IMR-90 (cell line): Measurements from ENCODE around the gene CDC26. TPM values are rescaled to one million over a fixed set of nuclear protein-coding genes. Genes with fewer than 3 reads are reported as not detected.

Experiments used
- NFE2L2 ChIP-seq: fragments of 150-350 bp; IDR thresholded peaks from 2 replicates; pipeline ENCODE4 v1.6.1; 2016; ENCODE audit warnings: low read depth, mild to moderate bottlenecking, low read length
- polyA plus RNA-seq, 3 experiments: library from polyadenylated mRNA; depleted of rRNA; stranded (reverse); fragments of >200 nt; gene quantifications; 2 replicates each; pipeline ENCODE4 v1.2.3, GENCODE V29; 2012; ENCODE audit warnings: low replicate concordance in 1 of 3
- total RNA-seq: library from RNA; depleted of rRNA; stranded (reverse); fragments of >200 nt; gene quantifications from 2 replicates; pipeline ENCODE4 v1.2.3, GENCODE V29; 2012; rRNA removed

The CDC26 gene
- total and polyA plus RNA-seq, 2 of the 4 experiments (the other 2 are of a cell fraction), result 16.5 to 32.7 TPM

- TF ChIP-seq NFE2L2, result no peak
Observed at GRCh38 chr9:113219186-113219936, 56.0 kb downstream of the CDC26 start (continued).

Other genes starting within 250 kb of the CDC26 start
- 3.6 and 4.4 TPM in 2 replicates for gene ZFP37, start 218.8 kb downstream of the CDC26 start, total RNA-seq
- gene ZFP37, start 218.8 kb downstream of the CDC26 start, polyA plus RNA-seq (2012; rRNA removed), result 0.75 and 0.84 TPM in 2 replicates
- 5.8 and 7.2 TPM in 2 replicates for gene SLC31A2, start 124.6 kb downstream of the CDC26 start, total RNA-seq
- 5.1 and 6.3 TPM in 2 replicates for gene SLC31A2, start 124.6 kb downstream of the CDC26 start, polyA plus RNA-seq (2012; rRNA removed)
- gene FKBP15, start 54.3 kb downstream of the CDC26 start, total RNA-seq, result 25.5 and 25.6 TPM in 2 replicates
- gene FKBP15, start 54.3 kb downstream of the CDC26 start, polyA plus RNA-seq (2012; rRNA removed), result 20.1 and 20.4 TPM in 2 replicates
- gene SLC31A1, start 54.0 kb downstream of the CDC26 start, total RNA-seq, result 23.3 and 27.5 TPM in 2 replicates
- 16.4 and 17.9 TPM in 2 replicates for gene SLC31A1, start 54.0 kb downstream of the CDC26 start, polyA plus RNA-seq (2012; rRNA removed)
- 32.5 and 38.0 TPM in 2 replicates for gene PRPF4, start 86 bp upstream of the CDC26 start, total RNA-seq
- gene PRPF4, start 86 bp upstream of the CDC26 start, polyA plus RNA-seq (2012; rRNA removed), result 20.7 and 21.4 TPM in 2 replicates
- gene RNF183, start 27.8 kb upstream of the CDC26 start, total RNA-seq, result not detected in 2 replicates
- not detected in 2 replicates for gene RNF183, start 27.8 kb upstream of the CDC26 start, polyA plus RNA-seq (2012; rRNA removed)
- gene WDR31, start 64.7 kb upstream of the CDC26 start, total RNA-seq, result 0.28 and 0.36 TPM in 2 replicates
- gene WDR31, start 64.7 kb upstream of the CDC26 start, polyA plus RNA-seq (2012; rRNA removed), result 0.19 and 0.29 TPM in 2 replicates
- not detected in 2 replicates for gene BSPRY, start 74.0 kb upstream of the CDC26 start, total RNA-seq
- gene BSPRY, start 74.0 kb upstream of the CDC26 start, polyA plus RNA-seq (2012; rRNA removed), result not detected in 2 replicates
- 6.9 and 7.0 TPM in 2 replicates for gene HDHD3, start 101.4 kb upstream of the CDC26 start, total RNA-seq
- gene HDHD3, start 101.4 kb upstream of the CDC26 start, polyA plus RNA-seq (2012; rRNA removed), result 8.6 and 9.4 TPM in 2 replicates
- gene ALAD, start 125.7 kb upstream of the CDC26 start, total RNA-seq, result 10.3 and 11.1 TPM in 2 replicates
- 14.9 and 15.6 TPM in 2 replicates for gene ALAD, start 125.7 kb upstream of the CDC26 start, polyA plus RNA-seq (2012; rRNA removed)
- gene POLE3, start 135.1 kb upstream of the CDC26 start, total RNA-seq, result 43.0 and 48.3 TPM in 2 replicates
- 33.4 and 34.8 TPM in 2 replicates for gene POLE3, start 135.1 kb upstream of the CDC26 start, polyA plus RNA-seq (2012; rRNA removed)
- gene C9orf43, start 135.2 kb upstream of the CDC26 start, total RNA-seq, result 0.28 and 0.36 TPM in 2 replicates
- gene C9orf43, start 135.2 kb upstream of the CDC26 start, polyA plus RNA-seq (2012; rRNA removed), result 0.24 and 0.46 TPM in 2 replicates
- gene RGS3, start 188.2 kb upstream of the CDC26 start, total RNA-seq, result 51.8 and 53.3 TPM in 2 replicates
- 65.6 and 68.7 TPM in 2 replicates for gene RGS3, start 188.2 kb upstream of the CDC26 start, polyA plus RNA-seq (2012; rRNA removed)